Astrocyte of the spinal cord (primary cell): ENCODE data around the gene TRPV5.

Experiments used
- DNase-seq: peaks from one replicate; pipeline ENCODE4 v3.0.0; 2011; ENCODE audit warnings: low read depth, low spot score
- H3K4me3 ChIP-seq: 2 replicates; pipeline ENCODE4 v1.5.1; 2011; ENCODE audit warnings: low read depth, mild to moderate bottlenecking, low read length, moderate library complexity
- in situ Hi-C: cut with HindIII; loops from 2 replicates; pipeline ENCODE4 v1.10.0; 2017; ENCODE audit warnings: low sequenced_read_pairs
- TF ChIP-seq, protein P1 (sequence below): IDR thresholded peaks from 2 replicates; pipeline ENCODE4 v1.5.1; 2012; ENCODE audit warnings: low read depth, mild to moderate bottlenecking, low read length, inconsistent platforms

TRPV5 gene

GRCh38 chr7:142942746-142943145, 9.2 kb upstream of the TRPV5 start:
- H3K4me3 ChIP-seq: no peak overlapping the region
- in situ Hi-C loops: no loop called here

DNA sequence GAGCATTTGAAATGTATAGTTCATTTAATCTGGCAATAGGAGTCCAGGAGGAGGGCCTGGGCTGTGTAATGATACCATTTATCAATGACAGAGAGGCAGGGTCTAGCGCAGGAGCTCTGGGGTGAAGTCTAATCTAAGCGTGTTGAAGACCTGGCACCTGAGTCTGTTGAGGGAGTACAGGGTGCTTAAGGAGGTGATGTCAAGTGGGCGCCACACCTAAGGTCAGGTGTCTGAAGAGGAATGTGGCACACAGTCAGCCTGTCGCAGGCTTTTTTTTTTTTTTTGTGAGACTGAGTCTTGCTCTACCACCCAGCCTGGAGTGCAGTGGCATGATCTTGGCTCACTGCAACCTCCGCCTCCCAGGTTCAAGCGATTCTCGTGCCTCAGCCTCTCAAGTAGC, 8.0 kb upstream of the TRPV5 start:
- in situ Hi-C loops: no loop called here
- no peak for DNase-seq
- no peak overlapping the region for H3K4me3 ChIP-seq
- TF ChIP-seq, protein P1, sequence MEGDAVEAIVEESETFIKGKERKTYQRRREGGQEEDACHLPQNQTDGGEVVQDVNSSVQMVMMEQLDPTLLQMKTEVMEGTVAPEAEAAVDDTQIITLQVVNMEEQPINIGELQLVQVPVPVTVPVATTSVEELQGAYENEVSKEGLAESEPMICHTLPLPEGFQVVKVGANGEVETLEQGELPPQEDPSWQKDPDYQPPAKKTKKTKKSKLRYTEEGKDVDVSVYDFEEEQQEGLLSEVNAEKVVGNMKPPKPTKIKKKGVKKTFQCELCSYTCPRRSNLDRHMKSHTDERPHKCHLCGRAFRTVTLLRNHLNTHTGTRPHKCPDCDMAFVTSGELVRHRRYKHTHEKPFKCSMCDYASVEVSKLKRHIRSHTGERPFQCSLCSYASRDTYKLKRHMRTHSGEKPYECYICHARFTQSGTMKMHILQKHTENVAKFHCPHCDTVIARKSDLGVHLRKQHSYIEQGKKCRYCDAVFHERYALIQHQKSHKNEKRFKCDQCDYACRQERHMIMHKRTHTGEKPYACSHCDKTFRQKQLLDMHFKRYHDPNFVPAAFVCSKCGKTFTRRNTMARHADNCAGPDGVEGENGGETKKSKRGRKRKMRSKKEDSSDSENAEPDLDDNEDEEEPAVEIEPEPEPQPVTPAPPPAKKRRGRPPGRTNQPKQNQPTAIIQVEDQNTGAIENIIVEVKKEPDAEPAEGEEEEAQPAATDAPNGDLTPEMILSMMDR: no peak

More at GRCh38 chr7:142942746-142943145, 9.2 kb upstream of the TRPV5 start:
- DNase-seq: no peak
- TF ChIP-seq, protein P1: no peak

- H3K4me3 ChIP-seq: no peak overlapping the region
- in situ Hi-C loops: no loop called here
- no peak for DNase-seq
- TF ChIP-seq, protein P1: no peak
These were observed 7.5 kb upstream of the TRPV5 start for GRCh38 chr7:142940966-142941535.

DNA sequence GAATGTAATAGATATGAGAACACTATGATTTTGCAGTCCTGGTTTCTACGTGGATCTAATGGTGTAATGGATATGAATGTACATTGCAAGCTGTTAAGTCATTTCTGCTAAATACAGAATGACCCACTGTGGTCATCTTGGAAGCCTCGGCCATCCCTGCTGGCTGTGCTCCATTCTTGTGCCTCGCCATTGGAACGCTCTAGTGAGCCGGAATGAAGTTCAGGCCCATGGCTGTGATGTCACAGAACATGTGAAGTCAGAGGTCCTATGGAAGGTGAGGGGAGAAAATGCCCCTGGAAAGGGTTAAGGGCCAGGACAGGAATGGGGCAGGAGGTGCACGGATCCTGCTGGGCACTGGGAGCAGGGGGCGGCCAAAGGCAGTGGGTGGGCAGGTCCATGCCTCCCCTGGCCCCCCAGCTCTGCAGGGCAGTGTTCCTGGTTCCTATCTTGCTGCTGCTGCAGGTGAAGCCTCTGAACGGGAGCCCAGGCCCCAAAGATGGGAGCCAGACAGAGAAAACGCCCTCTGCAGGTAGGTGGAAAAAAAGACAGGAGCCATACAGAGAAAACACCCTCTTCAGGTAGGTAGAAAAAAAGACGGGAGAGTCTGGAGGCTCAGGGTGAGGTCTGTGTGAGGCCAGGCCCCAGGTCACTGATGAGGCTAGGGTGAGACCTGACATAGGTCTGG, 5.8 kb upstream of the TRPV5 start, which contains the start of gene LLCFC1:
Gene LLCFC1, plus strand, starts transcription at position 259 of the 685 bp plus-strand sequence. Its CDS starts 138 bp downstream, at position 397.
- TF ChIP-seq, protein P1: no peak
- DNase-seq: no peak
- in situ Hi-C loops: no loop called here
- no peak within 1 kb of the TSS for H3K4me3 ChIP-seq

DNA sequence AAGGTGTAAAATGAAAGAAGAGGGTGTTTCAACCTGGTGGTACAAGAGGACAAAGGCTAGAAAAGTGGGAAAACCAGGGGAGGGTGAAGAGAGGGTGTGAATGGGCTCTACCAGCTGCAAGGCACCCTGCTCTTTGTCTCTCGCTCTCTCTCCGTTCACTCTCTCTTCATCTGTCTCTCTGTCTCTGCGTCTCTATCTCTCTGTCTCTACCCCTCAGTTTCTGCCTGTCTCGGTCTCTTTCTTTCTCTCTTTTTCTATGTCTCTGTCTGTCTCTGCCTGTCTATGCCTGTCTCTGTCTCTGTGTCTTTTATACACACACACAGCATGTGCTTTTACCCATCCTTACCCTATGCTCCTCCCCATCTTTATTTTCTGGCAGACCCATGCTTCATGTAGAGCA, 5.1 kb upstream of the TRPV5 start:
- DNase-seq: no peak
- in situ Hi-C loops: no loop called here
- TF ChIP-seq, protein P1: no peak
- H3K4me3 ChIP-seq: no peak overlapping the region

DNA sequence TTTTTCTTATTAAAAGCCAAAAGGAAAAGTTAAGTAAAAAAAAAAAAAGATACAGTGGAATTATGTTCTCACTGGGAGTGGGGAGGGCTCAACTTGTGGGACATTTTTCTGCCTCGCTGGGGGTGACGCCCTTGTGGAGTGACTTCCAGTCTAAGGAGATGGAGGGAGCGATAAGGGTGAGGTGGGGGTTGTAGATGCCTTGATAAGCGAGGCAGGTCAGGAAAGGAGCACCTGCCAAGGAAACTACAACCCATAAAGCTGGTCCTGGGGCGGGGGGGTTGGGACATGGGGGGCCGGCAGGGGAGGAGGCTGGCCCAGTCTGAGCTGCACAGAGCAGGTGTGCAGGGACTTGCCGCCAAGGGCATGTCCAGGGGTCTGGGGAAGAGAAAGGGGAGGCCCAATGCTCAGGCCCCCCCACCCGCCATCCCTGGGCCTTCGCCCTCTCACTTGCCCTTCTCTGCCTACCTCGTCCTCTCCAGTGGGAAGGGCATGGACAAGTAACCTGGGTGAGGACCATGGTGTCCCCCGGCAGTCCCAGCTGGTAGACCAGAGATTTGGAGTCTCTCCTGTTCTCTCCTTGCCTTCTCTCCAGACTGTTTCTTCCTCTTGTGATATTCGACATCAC, 2.5 kb upstream of the TRPV5 start:
- H3K4me3 ChIP-seq: no peak overlapping the region
- DNase-seq: no peak
- TF ChIP-seq, protein P1: no peak
- in situ Hi-C loops: no loop called here
